KG1 (cell line): ENCODE measurements around the gene PHC2.

Experiments
- DNase-seq: peaks from one replicate; lab custom pipeline; 2025; lab: John Stamatoyannopoulos, UW

The PHC2 gene

DNA sequence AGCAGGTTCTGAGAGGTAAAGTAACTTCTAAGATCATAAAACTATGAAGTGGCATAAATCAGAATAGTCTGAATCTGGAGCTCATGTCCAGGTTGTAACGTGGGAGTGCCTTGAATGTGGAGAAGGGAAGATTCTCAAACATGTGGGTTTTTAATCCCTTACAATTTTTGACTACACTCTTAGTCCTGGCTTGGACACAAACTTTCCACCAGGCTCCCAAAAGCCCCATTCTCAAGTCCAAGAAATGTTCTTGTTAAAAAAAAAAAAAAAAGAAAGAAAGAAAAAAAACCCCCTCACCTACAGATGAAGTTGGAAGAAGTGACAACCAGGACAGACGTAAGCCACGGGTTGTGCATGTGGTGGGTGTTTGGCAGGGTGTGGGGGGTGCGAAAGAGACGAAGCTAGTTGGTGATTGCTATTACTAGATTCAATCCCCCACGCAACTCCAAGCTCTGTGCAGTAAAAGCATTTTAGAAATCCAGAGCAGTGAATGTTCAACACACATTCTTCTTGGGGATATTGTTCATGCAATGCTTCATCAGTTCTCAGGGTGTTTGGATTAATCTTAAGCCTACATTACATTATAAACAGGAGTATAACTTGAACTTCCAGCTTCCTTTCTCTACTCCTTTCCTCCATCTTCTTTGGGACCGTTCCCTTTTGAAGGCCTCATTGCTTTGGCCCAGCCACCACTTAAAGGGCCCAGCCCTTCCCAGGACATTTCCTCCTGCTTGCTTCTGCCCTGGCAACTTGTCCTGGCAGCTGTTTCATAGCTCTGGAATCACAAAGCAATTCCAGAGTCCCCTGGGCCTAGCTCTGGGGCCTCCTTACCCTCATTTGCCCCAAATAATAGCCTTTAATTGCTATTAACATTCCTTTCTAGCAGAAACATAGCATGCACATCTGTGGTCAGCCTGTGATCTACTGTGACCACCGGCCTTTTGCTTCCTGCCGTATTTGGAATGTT, 41.8 kb downstream of the PHC2 start:
- no peak for DNase-seq

DNA sequence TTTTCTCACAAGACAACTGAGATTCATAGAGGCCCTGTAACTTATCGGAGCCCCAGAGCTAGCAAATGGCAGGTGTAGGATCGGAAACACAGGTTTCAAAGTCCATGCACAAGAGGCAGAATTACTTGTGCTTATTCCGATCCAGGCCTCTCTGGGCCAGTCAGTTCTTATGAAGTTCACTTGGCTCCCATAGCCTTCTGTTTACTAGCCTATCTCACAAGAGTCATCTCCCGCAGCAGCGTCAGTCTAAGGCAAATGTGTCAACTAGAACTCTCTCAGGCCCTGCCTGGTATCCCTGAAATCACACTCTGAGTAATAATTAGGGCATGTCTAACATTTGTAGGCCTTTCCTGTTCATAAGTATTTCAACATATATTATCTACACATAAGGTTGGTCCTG, 43.3 kb downstream of the PHC2 start:
- no peak for DNase-seq

DNA sequence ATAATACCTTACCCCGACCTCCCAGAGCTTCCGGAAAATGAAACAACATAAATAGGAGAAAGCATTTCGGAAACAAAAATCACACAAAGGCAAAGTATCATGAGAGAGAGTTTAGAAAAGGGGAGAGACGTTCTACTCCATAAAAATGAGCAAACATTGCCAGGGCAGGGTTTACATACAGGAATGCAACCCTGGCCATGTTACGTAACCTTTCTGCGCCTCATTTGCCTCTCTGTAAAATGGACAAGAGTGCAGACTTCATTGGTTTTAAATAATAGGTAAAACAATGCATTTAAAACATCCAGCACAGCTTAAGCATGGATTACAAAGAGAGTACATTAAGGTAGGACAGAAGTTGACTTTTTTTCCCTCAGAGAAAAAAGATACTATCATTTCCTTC, 45.6 kb downstream of the PHC2 start:
- no peak for DNase-seq

DNA sequence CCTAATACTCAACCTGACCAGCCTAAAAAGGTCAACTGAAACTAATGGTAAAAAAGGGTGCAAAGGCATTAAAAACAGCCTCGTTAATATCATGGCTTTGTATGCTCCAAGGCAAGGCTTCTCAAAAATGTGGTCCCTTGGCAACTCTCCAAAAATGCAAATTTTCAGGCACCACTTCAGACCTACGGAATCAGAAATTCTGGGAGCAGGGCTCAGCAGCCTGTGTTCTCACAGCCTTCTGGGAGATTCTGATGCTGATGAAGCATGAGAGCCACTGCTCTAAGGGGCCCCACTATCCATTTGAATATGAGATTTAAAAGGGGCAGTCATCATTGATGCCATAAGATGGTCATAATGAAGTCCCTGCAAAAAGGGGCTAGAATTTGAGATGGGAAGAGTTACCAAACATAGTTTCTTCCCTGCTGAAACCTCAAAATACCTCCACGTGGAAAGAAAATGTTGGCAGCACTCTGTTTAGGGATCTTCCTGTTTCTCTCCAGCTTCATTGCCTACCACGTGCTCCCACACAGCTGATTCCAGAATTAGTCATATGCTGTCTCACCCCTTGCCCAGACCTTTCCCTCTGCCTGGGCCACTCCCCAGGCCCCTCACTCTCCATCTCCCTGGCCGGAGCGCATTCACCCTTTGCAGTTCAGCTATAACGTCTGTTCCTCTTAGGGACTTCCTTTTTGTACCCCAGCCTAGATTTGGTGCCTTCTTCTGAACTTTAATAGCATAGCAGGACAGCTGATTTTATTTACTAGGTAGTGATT, 46.7 kb downstream of the PHC2 start:
- no peak for DNase-seq

DNA sequence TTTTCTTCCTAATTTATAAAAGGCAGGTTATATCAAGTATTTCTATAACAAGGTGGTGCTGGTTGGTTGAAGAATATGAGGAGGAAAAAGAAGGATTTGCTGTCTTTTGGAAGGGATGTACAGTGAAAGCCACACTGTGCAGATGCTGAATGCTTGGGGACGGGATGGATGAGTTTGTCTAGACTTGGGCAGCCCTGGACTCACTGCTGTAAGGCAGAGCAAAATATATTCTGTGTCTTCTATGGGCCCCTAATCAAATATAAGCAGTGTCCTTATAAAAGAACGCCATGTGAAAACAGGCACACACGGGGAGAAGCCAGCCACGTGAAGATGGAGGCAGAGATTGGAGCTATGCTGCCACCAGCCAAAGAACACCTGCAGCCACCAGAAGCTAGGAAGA, 47.4 kb downstream of the PHC2 start:
- no peak for DNase-seq

DNA sequence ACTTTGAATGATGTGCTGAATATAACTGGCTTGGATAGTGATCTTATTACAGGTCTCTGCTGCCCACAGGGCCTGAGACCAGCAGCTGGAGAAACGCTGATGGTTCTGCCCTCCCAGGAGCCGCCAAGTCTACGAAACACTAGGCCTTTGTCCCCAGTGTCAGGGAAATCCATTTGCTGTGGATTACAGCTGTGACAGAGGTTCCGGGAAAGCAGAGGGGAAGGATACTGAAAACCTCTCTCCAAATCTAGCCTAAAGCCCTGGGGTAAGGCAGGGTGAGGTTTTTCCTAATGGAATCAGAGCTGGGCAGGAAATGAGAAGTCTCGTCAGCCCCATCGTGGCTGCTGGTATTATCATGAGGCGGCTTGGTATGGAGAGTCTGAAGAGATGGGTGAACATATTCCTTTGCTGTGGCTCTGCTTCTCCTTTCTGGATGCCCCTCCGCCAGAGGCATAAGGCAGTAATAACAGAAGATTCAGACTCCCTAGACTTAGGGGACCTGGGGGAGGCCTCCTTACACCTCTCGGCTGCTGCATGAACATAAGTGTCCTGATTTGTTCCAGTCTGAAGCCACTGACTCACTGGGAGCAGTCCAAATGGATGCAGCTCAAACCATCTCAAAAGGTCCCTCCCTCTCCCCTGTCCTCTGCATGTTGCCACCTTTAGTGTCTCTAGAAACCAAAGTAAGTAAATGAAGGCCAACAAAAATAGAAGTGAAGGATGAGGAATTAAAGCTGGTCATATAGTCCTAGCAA, 48.1 kb downstream of the PHC2 start:
- DNase-seq, result no peak

DNA sequence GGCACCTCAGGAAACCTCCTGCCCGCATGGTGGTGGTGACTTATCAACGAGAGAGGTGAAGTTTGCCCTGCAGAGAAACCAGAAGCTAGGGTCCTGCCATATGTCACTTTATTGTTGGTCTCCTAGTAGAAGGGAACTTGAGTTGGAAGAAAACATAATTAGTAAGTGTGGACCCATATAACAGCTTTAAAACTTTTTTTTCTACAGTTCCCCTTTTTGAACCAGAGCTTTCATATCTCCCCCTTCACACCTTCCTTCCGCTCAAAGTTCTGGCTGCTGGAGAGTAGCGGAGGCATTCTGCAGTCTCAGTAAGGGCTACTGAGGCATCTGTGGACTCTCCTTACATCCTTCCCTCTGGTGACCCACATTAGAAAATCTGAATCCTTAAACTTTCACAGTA, 48.9 kb downstream of the PHC2 start:
- DNase-seq, result peak; percentile 61

DNA sequence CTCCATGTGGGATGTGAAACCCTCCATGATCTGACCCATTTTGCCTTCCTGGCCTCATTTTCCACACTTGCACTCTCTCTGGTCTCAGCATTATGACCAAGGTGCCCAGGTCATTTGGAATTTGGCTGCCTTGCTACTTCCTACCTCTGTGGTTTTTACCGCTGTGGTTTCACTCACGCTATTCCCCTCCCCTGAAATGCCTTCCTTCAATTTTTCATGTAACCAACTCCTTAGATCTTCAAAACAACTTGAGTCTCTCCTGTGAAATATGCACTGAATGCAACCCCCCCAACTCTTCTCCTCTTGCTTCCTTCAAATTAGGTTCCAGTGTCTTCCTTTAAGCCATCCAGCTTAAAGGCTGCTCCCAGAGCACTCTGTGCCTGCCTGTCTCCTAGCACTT, 50.1 kb downstream of the PHC2 start:
- no peak for DNase-seq

DNA sequence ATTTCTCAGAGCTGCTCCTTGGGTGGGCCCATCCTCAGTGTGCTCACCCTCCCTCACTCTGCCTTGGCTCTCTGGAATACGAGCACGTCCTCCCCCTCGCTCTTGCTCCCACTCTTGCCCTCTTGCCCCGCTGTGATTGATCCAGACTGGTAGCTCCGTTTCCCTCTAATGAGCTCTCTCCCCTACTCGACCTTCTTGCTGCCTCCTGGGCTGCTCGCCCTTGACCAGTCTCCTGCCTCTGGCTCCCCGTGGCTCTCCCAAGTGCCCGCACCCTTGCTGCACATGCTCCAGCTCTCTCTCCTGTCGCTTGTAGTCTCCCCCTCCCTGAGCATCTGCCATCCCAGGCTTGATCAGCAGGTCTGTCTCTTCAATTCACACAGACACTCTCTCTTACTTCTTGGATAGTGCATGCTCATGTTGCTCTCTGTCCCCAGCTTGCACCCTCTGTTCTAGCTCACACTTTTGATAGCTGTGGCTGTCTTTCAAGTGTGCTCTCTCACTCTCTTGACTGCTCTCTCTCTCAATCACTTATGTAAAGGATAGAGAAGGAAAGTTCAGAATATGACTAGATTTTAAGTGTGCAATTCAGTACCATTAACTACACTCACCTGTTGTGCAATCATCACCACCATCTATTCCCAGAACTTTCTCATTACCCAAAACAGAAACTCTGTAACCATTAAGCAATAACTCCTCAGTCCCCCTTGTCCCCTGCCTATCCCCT, 51.1 kb downstream of the PHC2 start:
- no peak for DNase-seq

DNA sequence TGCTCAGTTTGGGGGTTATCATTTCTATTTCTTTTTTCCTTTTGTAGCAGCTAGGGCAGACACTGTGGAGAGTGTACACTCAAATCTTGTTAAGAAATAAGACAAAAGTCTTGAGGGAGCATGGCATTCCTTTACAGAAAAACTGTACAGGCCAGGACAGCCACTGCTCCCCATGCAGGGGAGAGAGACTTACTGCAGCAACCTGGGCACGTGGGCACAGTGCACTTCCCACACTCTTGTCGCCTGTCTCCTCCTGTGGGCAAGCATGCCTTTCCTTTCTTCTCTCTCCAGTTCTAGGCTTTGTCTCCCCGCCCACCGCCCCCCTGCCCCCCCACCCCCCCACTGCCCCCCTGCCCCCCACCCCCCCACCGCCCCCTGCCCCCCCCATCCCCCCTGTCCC, 51.9 kb downstream of the PHC2 start:
- DNase-seq, result no peak

DNA sequence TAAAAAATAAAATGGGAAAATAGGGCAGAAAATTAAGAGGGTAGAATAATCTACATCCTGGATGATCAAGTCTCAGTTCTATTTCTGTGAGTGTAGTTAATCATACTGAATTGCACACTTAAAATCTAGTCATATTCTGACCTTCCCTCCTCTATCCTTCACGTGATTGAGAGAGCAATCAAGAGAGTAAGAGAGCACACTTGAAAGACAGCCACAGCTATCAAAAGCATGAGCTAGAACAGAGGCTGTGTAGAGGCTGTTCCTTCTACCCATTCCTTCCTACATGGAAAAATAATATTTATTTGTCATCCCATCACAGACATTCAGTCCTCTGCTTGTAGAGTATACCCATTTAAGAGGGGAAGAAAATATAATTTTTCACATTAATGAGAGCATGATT, 52.4 kb downstream of the PHC2 start:
- no peak for DNase-seq

DNA sequence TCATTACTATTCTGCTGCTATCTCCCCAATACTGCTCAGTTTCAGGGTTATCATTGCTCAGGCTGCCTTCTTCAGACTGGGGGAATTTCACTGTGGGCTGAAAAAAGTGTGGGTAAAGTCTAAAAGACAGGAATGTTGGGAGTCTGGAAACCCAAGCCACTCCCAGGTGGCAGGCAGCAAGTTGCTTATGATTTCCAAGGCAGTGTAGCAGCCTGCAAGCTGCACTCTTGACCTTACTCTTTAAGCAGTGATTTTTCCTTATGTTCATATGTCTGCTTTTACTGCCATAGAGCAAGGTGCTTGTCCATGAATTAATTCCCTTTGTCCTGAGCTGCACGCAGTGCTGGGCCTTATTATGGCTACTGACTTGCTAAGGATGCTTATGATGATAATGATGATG, 53.1 kb downstream of the PHC2 start:
- DNase-seq, result no peak

DNA sequence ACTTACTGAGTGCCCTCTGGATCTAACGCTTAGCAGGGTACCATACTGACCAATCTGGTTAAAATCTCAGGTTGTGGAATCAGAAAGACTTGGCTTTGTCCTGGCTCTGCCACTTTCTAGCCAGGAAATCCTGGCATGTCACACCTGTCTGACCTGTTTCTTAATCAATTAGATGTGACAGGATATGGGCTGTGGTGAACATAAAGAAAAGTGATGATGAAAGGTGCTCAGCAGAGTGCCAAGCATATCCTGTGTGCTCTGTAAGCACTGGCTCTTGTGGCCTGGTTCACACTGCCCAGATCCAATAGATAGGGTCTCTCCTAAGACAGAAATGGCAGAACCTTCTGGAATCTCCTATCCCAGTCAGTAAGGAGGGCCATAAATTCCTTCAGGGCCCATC, 53.9 kb downstream of the PHC2 start:
- no peak for DNase-seq

DNA sequence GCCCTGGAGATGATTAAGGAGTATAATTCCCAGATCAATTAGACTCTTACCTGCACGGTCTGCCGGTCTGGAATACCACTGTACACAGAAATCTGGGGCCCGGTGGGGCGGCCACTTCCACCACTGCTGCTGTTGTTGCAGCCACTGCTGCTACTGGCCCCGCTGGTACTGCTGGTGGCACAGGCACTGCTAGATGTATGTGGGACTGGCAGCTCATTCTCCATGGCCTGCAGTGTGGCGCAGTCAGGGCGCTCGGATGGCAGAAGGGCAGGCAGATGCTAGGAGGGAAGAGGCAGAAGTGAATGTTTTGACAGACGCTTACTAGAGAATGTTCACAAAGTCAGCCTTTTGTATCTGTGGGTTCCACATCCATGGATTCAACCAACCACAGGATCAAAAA, 55.6 kb downstream of the PHC2 start:
- DNase-seq, result no peak

DNA sequence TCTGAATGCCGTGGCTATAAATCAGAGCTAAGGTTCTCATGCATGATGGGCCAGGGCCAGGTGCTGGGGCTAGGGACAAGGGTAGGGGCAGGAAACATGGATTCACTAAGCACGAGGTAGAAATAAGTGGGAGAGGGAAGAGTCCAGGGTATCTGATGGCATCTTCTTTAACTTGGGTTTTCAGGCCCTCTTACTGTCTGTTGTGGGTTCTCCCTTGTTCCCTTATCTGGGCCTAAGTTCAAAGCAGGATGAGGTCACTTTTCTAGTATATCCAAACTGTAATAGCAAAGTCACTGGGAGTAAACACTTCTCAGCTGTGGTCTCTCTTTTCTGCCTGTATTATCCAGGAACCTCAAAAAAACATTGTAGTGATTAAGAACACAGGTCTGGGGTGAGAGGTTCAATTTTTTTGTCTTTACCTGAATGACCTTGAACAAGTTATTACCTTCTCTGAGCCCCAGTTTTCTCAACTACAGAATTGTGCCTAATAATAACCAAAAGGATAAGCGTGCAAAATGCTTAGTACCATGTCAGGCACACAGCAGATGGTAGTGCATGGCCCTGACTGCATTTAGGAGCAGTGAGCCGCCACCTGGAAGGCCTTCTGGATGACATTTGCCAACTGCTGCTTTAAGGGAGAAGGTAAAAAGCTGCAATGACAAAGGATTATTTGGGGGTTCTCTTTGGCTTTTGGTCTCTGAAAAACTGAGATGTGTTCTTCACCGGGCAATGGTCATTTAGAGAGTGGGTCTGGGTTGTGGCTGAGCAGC, 56.4 kb downstream of the PHC2 start:
- no peak for DNase-seq

DNA sequence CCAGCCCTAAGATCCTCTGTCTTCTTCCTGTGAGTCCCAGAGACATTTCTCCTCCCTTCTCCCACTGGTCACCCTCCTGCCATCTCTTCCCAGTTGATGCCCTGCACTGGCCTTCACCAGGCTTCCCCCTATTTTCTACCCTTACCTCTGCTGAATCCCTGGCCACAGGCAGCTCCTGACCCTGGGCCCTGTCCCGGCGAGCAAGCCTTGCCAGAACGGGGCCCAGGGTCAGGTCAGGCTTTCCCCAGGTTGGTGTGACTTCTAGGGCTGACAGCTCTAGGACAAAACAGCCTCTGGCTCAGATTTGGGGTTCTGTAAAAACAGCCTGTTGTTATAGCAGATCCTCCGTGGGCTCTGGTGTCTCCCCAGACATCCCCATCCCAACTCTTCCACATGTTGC, 57.3 kb downstream of the PHC2 start:
- no peak for DNase-seq

DNA sequence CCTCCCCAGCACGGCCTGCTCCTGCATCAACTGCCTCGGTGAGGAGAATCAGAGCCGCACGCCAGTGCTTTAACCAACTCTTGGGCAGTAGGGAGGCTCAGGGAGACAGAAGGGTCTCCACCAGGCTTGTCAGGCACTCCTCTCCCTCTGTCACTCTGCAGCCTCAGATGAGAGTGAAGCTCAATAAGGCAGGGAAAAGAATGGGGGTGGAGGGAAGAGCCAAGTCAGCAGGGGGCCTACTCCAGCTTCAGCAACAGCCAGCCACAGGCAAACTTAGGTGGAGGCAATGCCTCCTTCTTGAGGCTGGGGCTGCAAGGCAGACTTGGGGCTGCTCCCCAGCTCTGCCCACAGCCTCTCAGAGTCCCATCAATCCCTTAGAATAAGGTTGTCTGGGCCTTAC, 58.2 kb downstream of the PHC2 start:
- no peak for DNase-seq

DNA sequence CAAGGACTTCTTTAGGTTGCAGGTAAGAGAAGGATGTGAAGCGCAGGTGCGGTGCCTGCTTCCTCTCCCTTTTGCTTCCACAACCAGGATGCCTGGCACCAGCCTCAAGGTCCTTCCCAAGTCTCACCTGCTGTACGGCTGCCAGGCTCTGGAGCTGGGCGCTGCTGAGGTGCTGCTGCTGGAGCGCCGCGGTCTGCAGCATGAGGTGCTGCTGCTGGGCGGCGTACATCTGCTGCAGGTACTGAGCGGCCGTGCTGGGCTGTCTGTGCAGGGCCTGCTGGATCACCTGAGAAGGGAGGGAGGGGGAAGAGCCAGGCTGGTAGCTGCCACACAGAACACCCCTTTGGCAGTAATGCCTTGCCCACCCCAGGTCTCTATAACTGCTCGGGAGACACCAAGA, 58.7 kb downstream of the PHC2 start:
- no peak for DNase-seq

DNA sequence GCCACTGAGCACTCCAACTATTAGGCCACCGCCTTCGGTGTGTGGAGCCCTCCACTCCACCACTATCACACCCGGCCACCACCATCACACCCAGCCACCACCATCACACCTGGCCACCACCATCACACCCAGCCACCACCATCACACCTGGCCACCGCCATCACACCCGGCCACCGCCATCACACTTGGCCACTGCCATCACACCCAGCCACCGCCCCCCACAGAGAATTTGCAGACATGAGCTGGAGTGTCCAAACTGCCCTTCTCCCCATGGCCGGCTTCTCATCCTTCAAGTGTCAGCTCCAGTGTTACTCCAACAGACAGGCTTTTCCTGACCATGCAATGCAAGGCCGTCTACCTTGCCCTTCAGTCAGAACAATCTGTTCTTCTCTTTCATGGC, 59.6 kb downstream of the PHC2 start:
- DNase-seq, result no peak

DNA sequence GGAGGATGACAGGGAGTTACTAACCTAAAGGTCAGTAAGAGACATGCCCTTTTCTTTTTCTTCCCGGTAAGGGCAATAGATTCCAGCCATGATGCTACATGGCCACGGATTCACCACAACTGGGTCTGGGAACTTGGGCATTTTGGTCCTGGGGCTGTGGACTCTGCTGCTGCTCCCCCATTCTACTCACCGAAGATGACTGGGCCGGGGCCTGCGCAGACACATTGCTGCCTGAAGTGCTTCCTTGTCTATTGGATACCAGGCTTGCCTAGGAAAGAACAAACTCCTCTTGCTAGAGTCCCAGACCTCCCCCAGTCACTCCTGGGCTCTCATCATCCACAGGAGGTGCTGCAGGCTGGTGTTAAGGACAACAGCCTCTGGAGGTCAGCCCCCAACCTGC, 60.1 kb downstream of the PHC2 start:
- DNase-seq, result no peak

DNA sequence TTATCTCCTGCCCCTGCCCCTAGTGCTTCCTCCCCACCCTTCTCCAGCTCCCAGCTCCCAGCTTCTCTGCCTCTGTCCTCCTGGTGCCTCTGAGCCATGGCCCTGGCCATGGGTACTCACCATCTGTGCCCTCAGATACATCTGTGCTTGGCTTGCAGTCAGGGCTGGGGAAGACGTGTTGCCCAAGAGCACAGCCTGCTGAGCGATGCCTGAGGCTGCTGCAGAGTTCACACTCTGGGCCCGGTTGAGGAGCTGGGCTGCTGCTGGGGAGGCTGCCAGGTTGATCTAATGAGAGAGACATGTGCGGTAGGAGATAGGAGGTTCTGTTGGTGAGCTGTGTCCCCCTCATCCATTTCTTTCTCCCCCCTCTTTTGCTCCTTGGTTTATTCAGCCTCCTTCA, 60.6 kb downstream of the PHC2 start:
- no peak for DNase-seq
